ENCODE measurements around the gene GCN1.

GCN1 gene

GRCh38 chr12:120144215-120144614 is 50.3 kb downstream of the GCN1 start:
- in situ Hi-C loops (cut with MboI; ENCODE audit: low pct_unique_long_range_greater_than_20kb, low sequenced_read_pairs, unreplicated experiment), result no loop called here
- no peak for DNase-seq (ENCODE audit: low spot score)
- TF ChIP-seq, protein P1, sequence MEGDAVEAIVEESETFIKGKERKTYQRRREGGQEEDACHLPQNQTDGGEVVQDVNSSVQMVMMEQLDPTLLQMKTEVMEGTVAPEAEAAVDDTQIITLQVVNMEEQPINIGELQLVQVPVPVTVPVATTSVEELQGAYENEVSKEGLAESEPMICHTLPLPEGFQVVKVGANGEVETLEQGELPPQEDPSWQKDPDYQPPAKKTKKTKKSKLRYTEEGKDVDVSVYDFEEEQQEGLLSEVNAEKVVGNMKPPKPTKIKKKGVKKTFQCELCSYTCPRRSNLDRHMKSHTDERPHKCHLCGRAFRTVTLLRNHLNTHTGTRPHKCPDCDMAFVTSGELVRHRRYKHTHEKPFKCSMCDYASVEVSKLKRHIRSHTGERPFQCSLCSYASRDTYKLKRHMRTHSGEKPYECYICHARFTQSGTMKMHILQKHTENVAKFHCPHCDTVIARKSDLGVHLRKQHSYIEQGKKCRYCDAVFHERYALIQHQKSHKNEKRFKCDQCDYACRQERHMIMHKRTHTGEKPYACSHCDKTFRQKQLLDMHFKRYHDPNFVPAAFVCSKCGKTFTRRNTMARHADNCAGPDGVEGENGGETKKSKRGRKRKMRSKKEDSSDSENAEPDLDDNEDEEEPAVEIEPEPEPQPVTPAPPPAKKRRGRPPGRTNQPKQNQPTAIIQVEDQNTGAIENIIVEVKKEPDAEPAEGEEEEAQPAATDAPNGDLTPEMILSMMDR (IDR thresholded peaks at IDR 0.05; ENCODE audit: extremely low read depth, insufficient read depth, missing control alignments), result no peak

- in situ Hi-C loops (cut with MboI; ENCODE audit: low pct_unique_long_range_greater_than_20kb, low sequenced_read_pairs, unreplicated experiment), result no loop called here
- TF ChIP-seq, protein P1 (IDR thresholded peaks at IDR 0.05; ENCODE audit: extremely low read depth, insufficient read depth, missing control alignments), result no peak
- DNase-seq (ENCODE audit: low spot score), result no peak
Observed at GRCh38 chr12:120142231-120142877, 52.2 kb downstream of the GCN1 start.

- TF ChIP-seq, protein P1 (IDR thresholded peaks at IDR 0.05; ENCODE audit: extremely low read depth, insufficient read depth, missing control alignments), result no peak
- DNase-seq (ENCODE audit: low spot score), result no peak
- in situ Hi-C loops (cut with MboI; ENCODE audit: low pct_unique_long_range_greater_than_20kb, low sequenced_read_pairs, unreplicated experiment), result no loop called here
Observed at GRCh38 chr12:120141336-120141735, 53.2 kb downstream of the GCN1 start.

DNA sequence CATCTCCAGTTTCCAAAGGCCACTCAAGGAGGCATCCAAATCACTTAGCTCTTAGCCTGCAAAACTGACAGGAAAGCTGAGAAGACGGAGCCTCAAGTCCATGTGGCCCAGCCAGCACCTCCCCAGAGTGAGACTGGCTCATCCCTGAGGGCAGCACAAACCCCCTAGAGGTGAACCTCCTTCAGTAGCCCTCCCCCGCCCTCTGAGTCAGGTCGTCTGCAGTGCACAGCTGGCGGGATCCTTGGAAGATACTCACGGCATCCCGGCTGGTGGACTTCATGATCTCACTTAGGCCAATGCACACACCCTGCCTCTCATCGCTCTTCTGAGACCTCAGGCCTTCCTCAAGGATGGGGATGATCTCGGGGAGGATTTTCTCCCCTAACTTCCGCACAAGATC is 53.9 kb downstream of the GCN1 start:
- in situ Hi-C loops (cut with MboI; ENCODE audit: low pct_unique_long_range_greater_than_20kb, low sequenced_read_pairs, unreplicated experiment), result no loop called here

GRCh38 chr12:120139958-120140357 is 54.6 kb downstream of the GCN1 start:
- in situ Hi-C loops (cut with MboI; ENCODE audit: low pct_unique_long_range_greater_than_20kb, low sequenced_read_pairs, unreplicated experiment), result no loop called here
- DNase-seq (ENCODE audit: low spot score), result no peak
- TF ChIP-seq, protein P1 (IDR thresholded peaks at IDR 0.05; ENCODE audit: extremely low read depth, insufficient read depth, missing control alignments), result no peak

More for the DNA sequence above, 53.9 kb downstream of the GCN1 start:
- DNase-seq (ENCODE audit: low spot score), result no peak
- TF ChIP-seq, protein P1 (IDR thresholded peaks at IDR 0.05; ENCODE audit: extremely low read depth, insufficient read depth, missing control alignments), result no peak

- DNase-seq (ENCODE audit: low spot score), result no peak
- in situ Hi-C loops (cut with MboI; ENCODE audit: low pct_unique_long_range_greater_than_20kb, low sequenced_read_pairs, unreplicated experiment), result no loop called here
- TF ChIP-seq, protein P1 (IDR thresholded peaks at IDR 0.05; ENCODE audit: extremely low read depth, insufficient read depth, missing control alignments), result no peak
Observed at GRCh38 chr12:120138366-120138765, 56.1 kb downstream of the GCN1 start.
